HepG2 (cell line): Measurements from ENCODE around the gene AARS2. TPM values are rescaled to one million over a fixed set of nuclear protein-coding genes. Genes with fewer than 3 reads are reported as not detected.

ENCODE experiments used
- ARNT2 ChIP-seq: sonication (generic); formaldehyde crosslinking; IDR thresholded peaks from 2 replicates; pipeline ENCODE4 v1.8.0; 2022; ENCODE audit warnings: mild to moderate bottlenecking, low read depth, missing genetic modification reagents, moderate library complexity
- SMC3 ChIP-seq: IDR thresholded peaks from 2 replicates; pipeline ENCODE4 v1.6.1; 2011; ENCODE audit warnings: low read length, improper control_type of control experiment
- SOX13 ChIP-seq, 3 experiments: fragments of 450-650 bp in 1 of 3; sonication (generic) in 1 of 3; formaldehyde crosslinking in 1 of 3; IDR thresholded peaks in 2 of 3; conservative IDR thresholded peaks in 1 of 3; 2 replicates each; pipeline versions ENCODE4 v1.5.0 to v1.6.1; 2016 to 2020; ENCODE audit warnings: antibody characterized with exemption in 1 of 3, mild to moderate bottlenecking in 1 of 3, missing compliant biosample characterization in 1 of 3, missing genetic modification reagents in 1 of 3, moderate library complexity in 1 of 3
- ZMYM3 ChIP-seq: sonication (generic); formaldehyde crosslinking; IDR thresholded peaks from 2 replicates; pipeline ENCODE4 v1.5.1; 2020; ENCODE audit warnings: mild to moderate bottlenecking, missing genetic modification reagents
- ZNF143 ChIP-seq: sonication (generic); formaldehyde crosslinking; IDR thresholded peaks from 2 replicates; pipeline ENCODE4 v1.4.0; 2020; ENCODE audit warnings: missing genetic modification reagents
- ZNF605 ChIP-seq: sonication (generic); formaldehyde crosslinking; IDR thresholded peaks from 2 replicates; pipeline ENCODE4 v1.8.0; 2022; ENCODE audit warnings: mild to moderate bottlenecking, missing genetic modification reagents
- ZNF746 ChIP-seq: sonication (generic); formaldehyde crosslinking; IDR thresholded peaks from 2 replicates; pipeline ENCODE4 v1.8.0; 2022; ENCODE audit warnings: mild to moderate bottlenecking, missing genetic modification reagents
- ZNF776 ChIP-seq: sonication (generic); formaldehyde crosslinking; IDR thresholded peaks from 2 replicates; pipeline ENCODE4 v1.4.0; 2020; ENCODE audit warnings: mild to moderate bottlenecking, missing genetic modification reagents
- polyA plus RNA-seq, 8 experiments: library from polyadenylated mRNA; depleted of rRNA in 3 of 8; stranded (reverse) in 7 of 8; unstranded in 1 of 8; fragments of >200 nt; fragmentation: Illumina TruSeq in 4 of 8; extraction: Trizol in 4 of 8; gene quantifications; 2 replicates each; pipeline versions ENCODE4 v1.2.1 to v1.2.3, GENCODE V29; 2011 to 2016; ENCODE audit warnings: low read depth in 4 of 8, missing spikeins in 1 of 8, mixed read lengths in 1 of 8; ENCODE audit not compliant: insufficient read depth in 1 of 8
- total RNA-seq, 5 experiments: library from RNA; depleted of rRNA; stranded (reverse); fragments of >200 nt; fragmentation: Illumina TruSeq; extraction: Trizol; gene quantifications; 2 replicates each; pipeline ENCODE4 v1.2.3, GENCODE V29; 2016; ENCODE audit warnings: low read depth in 1 of 5
- TF ChIP-seq, protein P1 (sequence below): sonication (generic); formaldehyde crosslinking; IDR thresholded peaks from 2 replicates; pipeline ENCODE4 v1.4.0; 2020; ENCODE audit warnings: mild to moderate bottlenecking, missing genetic modification reagents
- TF ChIP-seq, protein P2 (sequence below), 2 experiments: sonication (generic) in 1 of 2; formaldehyde crosslinking in 1 of 2; IDR thresholded peaks; 2 replicates each; pipeline versions ENCODE4 v1.4.0 to v1.6.1; 2018 to 2020; ENCODE audit warnings: missing genetic modification reagents in 2 of 2, borderline replicate concordance in 1 of 2, low read depth in 1 of 2, mild to moderate bottlenecking in 1 of 2, missing biosample characterization in 1 of 2
- TF ChIP-seq, protein P3 (sequence below): sonication (generic); formaldehyde crosslinking; IDR thresholded peaks from 2 replicates; pipeline ENCODE4 v1.8.1; 2022; ENCODE audit warnings: low read depth, mild to moderate bottlenecking, missing genetic modification reagents
- TF ChIP-seq, protein P4 (sequence below): IDR thresholded peaks from 2 replicates; pipeline ENCODE4 v1.6.1; 2016; ENCODE audit warnings: mild to moderate bottlenecking
- TF ChIP-seq, protein P5 (sequence below): sonication (generic); formaldehyde crosslinking; IDR thresholded peaks from 2 replicates; pipeline ENCODE4 v1.4.0; 2020; ENCODE audit warnings: missing genetic modification reagents
- TF ChIP-seq, protein P6 (sequence below): sonication (generic); IDR thresholded peaks from 2 replicates; pipeline ENCODE4 v1.6.1; 2016; ENCODE audit warnings: low read depth, borderline replicate concordance

AARS2 gene
- total and polyA plus RNA-seq, 2 of the 13 experiments (the other 11 are each of a cell fraction or from before 2014, with no cell fraction given): 7.5 to 24.1 TPM

DNA sequence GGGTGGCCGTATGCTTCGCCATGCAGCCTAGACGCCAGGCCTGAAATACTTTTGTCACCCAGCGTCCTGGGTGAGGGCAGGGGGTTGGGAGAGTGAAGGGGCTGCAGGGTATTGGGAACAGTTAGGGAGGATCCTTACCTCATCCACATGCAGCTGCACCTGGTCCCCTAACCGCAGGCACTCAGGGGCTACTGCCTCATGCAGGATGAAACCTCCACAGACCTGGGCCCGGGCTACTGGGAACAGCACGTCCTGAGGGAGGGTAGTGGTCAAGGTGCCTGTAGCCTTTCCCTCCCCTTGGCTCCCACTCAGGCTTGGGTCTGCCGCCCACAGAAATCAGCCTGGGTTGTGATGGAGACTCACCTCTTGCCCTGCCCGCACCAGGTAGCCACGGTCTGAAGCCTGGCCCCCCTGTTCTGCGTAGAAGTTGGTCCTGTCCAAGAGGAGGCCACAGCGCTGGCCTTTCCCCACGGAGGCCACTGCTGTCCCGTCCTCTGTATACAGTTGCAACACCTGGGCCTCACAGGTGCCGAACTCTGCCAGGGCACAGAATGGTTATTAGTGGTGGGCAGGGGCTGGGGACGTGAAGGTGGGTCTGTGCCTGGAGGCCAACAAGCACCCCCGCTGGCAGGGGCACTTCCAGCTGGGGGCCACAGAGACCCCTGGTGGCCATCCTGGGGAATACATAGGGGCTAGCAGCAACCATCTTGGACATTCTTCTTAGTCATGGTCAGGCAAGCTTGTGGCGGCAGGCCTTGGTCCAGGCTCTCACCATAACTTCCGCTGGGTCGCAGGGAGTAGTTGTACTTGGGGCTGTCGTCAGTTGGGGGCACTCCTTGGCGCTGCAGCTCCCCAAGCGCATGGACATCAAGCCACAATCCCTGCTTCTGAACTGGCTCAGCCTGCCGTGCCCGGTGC lies 8.6 kb downstream of the AARS2 start (continued):
- TF ChIP-seq, protein P1, sequence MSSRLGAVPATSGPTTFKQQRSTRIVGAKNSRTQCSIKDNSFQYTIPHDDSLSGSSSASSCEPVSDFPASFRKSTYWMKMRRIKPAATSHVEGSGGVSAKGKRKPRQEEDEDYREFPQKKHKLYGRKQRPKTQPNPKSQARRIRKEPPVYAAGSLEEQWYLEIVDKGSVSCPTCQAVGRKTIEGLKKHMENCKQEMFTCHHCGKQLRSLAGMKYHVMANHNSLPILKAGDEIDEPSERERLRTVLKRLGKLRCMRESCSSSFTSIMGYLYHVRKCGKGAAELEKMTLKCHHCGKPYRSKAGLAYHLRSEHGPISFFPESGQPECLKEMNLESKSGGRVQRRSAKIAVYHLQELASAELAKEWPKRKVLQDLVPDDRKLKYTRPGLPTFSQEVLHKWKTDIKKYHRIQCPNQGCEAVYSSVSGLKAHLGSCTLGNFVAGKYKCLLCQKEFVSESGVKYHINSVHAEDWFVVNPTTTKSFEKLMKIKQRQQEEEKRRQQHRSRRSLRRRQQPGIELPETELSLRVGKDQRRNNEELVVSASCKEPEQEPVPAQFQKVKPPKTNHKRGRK: no peak
- TF ChIP-seq, protein P2, sequence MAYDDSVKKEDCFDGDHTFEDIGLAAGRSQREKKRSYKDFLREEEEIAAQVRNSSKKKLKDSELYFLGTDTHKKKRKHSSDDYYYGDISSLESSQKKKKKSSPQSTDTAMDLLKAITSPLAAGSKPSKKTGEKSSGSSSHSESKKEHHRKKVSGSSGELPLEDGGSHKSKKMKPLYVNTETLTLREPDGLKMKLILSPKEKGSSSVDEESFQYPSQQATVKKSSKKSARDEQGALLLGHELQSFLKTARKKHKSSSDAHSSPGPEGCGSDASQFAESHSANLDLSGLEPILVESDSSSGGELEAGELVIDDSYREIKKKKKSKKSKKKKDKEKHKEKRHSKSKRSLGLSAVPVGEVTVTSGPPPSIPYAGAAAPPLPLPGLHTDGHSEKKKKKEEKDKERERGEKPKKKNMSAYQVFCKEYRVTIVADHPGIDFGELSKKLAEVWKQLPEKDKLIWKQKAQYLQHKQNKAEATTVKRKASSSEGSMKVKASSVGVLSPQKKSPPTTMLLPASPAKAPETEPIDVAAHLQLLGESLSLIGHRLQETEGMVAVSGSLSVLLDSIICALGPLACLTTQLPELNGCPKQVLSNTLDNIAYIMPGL (CRISPR knock-in tag; IDR thresholded peaks at IDR 0.05; ENCODE audit: borderline replicate concordance in 1 of 2, low read depth in 1 of 2): 0 out of 4 replicates have a peak, but pooled peaks of 1 of the 2 experiments have one; percentile 34
- TF ChIP-seq SMC3 (peak; percentile 60), SOX13 (IDR thresholded peaks at IDR 0.05) (no peak), SOX13 (CRISPR knock-in tag; conservative IDR thresholded peaks at IDR 0.05 in 1 of 2, IDR thresholded peaks at IDR 0.05 in 1 of 2) (0 out of 4 replicates have a peak, but pooled peaks of 1 of the 2 experiments have one; percentile 14), ZMYM3 (CRISPR knock-in tag) (no peak), ZNF746 (CRISPR knock-in tag) (no peak), ZNF143 (CRISPR knock-in tag) (no peak), ZNF605 (peak; percentile 35; the same call in 1 of the 2 replicates), ARNT2 (CRISPR knock-in tag) (0 out of 2 replicates have a peak, but pooled peaks have one; percentile 40), ZNF776 (CRISPR knock-in tag) (no peak; the same call in 1 of the 2 replicates)
- TF ChIP-seq, protein P3, sequence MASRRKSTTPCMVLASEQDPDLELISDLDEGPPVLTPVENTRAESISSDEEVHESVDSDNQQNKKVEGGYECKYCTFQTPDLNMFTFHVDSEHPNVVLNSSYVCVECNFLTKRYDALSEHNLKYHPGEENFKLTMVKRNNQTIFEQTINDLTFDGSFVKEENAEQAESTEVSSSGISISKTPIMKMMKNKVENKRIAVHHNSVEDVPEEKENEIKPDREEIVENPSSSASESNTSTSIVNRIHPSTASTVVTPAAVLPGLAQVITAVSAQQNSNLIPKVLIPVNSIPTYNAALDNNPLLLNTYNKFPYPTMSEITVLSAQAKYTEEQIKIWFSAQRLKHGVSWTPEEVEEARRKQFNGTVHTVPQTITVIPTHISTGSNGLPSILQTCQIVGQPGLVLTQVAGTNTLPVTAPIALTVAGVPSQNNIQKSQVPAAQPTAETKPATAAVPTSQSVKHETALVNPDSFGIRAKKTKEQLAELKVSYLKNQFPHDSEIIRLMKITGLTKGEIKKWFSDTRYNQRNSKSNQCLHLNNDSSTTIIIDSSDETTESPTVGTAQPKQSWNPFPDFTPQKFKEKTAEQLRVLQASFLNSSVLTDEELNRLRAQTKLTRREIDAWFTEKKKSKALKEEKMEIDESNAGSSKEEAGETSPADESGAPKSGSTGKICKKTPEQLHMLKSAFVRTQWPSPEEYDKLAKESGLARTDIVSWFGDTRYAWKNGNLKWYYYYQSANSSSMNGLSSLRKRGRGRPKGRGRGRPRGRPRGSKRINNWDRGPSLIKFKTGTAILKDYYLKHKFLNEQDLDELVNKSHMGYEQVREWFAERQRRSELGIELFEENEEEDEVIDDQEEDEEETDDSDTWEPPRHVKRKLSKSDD (CRISPR knock-in tag): no peak
- TF ChIP-seq, protein P4, sequence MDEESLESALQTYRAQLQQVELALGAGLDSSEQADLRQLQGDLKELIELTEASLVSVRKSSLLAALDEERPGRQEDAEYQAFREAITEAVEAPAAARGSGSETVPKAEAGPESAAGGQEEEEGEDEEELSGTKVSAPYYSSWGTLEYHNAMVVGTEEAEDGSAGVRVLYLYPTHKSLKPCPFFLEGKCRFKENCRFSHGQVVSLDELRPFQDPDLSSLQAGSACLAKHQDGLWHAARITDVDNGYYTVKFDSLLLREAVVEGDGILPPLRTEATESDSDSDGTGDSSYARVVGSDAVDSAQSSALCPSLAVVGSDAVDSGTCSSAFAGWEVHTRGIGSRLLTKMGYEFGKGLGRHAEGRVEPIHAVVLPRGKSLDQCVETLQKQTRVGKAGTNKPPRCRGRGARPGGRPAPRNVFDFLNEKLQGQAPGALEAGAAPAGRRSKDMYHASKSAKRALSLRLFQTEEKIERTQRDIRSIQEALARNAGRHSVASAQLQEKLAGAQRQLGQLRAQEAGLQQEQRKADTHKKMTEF (CRISPR knock-in tag): 0 out of 2 replicates have a peak, but pooled peaks have one; percentile 20
- TF ChIP-seq, protein P5, sequence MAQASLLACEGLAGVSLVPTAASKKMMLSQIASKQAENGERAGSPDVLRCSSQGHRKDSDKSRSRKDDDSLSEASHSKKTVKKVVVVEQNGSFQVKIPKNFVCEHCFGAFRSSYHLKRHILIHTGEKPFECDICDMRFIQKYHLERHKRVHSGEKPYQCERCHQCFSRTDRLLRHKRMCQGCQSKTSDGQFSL (CRISPR knock-in tag): peak; percentile 98
- TF ChIP-seq, protein P6, sequence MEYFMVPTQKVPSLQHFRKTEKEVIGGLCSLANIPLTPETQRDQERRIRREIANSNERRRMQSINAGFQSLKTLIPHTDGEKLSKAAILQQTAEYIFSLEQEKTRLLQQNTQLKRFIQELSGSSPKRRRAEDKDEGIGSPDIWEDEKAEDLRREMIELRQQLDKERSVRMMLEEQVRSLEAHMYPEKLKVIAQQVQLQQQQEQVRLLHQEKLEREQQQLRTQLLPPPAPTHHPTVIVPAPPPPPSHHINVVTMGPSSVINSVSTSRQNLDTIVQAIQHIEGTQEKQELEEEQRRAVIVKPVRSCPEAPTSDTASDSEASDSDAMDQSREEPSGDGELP: peak; percentile 57; the same call in 1 of the 2 replicates
